HG03575 (cell line): Measurements from ENCODE around the gene ZNF212.

Experiments
- ATAC-seq: cut with Tn5 transposase; IDR thresholded peaks from one replicate; pipeline ENCODE4 v1.9.1; 2021; ENCODE audit not compliant: unreplicated experiment, insufficient number of reproducible peaks, low FRiP score; ENCODE audit errors: extremely low read depth

The ZNF212 gene

DNA sequence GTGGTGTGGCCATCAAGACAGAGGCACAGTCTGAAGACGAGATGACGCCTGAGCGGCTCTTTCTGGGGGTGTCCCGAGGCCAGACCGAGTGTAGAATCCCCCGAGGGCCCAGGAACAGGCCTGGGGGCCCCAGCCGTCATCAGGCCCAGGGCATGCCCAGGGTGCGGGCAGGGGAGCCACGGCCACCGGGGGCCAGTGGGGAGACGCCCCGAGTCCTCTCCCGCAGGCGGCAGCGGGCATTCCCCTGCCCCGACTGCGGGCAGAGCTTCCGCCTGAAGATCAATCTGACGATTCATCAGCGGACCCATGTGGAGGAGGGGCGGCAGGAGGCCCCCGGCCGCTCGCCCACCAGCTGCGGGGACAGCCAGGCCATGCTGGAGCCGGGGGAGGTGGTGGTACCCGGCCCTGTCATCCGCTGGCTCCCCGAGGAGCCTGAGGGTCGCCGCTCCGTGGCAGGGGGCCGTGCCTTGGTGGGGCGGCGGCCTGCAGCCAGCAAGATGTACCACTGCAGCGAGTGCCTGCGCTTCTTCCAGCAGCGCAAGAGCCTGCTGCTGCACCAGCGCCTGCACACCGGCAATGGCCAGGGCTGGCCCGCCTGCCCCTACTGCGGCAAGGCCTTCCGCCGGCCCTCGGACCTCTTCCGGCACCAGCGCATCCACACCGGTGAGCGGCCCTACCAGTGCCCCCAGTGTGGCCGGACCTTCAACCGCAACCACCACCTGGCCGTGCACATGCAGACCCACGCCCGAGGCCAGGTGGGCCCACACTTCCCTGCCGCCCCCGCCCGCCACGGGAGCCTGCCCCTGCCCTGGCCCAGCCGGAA is 42.3 kb downstream of the ZNF212 start:
- no peak for ATAC-seq

DNA sequence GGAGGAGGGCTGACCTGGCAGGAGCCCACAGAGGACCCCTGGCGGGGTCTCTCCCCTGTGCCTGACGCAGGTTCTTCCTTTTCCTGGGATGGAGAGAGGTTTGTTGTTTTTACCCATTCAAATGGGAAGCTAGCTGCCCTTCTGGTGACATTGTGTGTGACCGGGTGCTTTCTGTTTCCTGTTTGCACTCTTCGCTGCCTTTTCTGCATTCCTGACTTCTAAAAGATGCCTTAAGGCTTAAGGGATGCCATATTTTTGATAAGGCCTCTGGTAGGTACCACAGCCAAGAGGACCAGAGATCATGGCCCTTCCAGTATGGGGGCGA is 42.8 kb downstream of the ZNF212 start:
- ATAC-seq: no peak

GRCh38 chr7:149283321-149283720 is 43.9 kb downstream of the ZNF212 start:
- ATAC-seq: no peak

DNA sequence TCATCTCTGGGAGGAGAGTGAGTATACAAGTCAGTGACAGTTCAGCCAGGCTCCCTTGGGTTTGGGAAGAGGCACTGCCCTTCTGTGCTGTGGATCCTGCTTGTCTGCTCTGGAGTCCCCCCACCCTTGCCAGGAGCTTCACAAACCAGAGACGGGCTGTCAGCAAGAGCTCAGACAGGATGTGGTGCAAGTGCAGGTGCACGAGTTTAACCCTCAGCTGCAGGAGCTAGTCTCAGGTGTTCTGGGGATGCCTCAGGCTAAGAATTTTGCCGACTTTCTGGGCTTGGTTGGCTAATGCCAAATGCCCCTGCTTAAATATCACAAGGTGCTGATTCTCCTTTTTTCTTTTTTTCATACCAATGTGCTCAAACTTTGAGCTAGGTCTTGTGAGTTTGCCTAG is 44.9 kb downstream of the ZNF212 start:
- no peak for ATAC-seq

- ATAC-seq: peak; percentile 87
Measured at GRCh38 chr7:149284850-149285585, 45.6 kb downstream of the ZNF212 start.

DNA sequence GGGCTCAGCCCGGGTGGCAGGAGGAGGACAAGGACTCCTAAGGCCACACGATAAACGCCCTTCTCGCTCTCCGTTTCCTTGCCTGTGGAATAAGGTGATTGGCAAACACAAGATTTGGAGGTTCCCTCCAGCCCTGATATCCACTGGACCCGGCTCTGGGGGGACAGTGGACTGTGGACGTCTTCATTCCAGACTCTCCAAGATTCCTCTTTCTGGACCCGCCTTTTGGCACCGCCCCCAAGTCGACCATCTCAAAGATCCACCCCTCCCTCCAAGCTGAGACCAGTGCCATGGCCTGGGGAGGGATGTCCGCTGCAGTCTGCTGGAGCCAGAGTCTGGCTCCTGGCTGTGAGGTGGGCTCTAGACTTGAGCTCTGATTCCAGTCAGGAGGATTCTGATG is 46.2 kb downstream of the ZNF212 start:
- no peak for ATAC-seq

- no peak for ATAC-seq
Measured at GRCh38 chr7:149286811-149287400, 47.5 kb downstream of the ZNF212 start.

- no peak for ATAC-seq
Measured at GRCh38 chr7:149287622-149288021, 48.2 kb downstream of the ZNF212 start.

DNA sequence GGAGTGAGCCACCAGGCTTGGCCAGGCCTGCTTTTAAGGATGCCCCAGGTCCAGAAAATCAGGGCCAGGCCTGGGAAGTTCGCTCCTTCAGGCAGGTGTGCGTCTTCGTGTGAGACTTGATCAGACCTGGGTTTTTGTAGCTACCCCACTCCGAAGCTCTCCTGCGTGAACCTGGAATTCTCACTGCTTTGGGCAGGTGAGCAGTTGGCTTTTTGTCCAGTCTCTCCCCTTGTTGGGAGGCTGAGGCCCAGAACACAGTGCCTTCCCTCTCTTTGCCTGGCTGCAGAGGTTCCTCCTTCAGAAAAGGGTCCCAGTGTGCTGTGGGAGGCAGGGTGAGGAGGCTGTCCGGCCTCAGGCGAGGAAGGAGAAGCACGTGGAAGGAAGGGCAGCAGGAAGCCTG is 49.8 kb downstream of the ZNF212 start:
- ATAC-seq: no peak

DNA sequence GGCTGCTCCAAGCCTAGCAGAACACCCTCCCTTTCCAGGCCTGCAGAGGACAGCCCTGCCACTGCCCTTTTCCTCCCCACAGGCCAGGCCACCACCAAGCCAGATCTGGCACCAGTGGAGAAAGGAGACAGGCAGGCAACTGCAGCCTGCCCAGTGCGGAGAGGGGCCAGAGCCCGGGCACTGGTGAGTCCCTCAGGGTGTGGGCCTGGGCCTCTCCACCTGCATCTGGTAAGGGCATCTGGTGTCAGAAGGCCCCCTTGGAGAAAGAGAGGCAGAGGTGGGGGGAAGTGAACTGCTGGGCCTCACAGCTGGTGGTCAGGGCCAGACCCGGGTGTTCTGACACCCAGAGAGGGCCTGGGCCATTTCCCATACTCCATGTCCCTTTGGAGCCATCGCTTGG is 50.4 kb downstream of the ZNF212 start:
- no peak for ATAC-seq

DNA sequence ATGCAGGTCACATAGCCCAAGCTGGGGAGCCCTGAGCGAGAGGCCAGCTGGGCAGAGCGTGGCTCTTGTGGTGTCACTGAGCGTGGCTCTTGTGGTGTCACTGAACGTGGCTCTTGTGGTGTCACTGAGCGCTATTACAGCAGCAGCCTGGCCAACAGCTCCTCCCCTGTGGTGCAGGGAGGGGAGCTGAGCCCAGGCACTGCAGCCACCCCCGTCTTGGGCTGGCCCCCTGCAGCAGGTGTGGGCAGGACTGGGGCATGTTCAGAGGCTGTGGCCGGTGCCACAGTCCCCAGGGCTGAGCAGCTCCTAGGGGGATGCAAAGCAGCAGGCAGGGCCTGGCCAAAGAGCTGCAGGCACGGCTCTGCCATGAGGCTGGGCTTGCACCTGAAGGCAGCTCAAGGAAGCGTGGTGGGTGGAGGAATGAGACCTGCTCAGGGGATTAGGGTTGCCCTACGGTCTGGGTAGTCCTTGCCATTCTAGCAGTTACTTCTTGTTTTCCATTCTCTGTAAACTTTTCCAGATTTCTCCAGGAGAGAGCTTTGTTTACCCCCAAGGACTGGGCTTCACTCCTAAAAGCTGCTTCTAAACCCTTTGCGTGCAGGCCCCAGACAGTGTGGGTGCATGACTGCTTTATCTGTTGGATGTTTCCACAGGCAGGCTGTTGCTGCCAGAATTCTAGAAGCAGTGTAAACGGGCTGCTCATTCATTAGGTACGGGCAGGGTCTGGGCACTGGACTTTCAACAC is 51.8 kb downstream of the ZNF212 start:
- ATAC-seq: no peak

DNA sequence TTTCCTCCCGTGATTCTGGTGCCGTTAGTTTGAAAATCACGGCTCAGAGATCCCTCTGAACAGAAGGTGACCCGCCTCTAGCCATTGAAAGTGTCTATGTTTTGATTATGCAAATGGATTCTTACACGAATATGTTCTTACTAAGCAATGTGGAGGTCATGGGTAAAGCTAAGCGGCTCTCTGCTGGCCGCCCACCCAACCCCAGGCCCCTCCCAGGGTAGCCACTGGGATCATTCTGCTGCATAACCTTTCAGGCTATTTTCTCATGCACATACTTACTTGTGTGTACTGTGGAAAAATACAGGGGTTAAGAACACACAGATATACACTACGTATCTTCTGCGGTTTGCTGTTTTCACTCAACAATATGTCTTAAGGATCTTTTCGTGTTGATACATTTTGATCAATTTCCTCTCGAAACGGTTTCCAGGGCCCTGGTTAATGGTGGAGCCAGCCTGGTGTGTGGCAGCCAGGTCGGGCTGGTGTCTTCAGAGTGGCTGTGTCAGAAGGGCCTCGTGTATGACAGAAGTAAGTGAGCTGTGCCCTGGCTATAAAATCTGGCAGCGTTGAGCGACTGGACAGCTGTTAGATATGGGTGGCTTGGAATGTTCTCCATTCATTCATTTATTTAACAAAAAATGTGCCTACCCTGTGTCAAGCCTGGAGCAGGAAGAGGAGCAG is 52.5 kb downstream of the ZNF212 start:
- ATAC-seq: no peak

DNA sequence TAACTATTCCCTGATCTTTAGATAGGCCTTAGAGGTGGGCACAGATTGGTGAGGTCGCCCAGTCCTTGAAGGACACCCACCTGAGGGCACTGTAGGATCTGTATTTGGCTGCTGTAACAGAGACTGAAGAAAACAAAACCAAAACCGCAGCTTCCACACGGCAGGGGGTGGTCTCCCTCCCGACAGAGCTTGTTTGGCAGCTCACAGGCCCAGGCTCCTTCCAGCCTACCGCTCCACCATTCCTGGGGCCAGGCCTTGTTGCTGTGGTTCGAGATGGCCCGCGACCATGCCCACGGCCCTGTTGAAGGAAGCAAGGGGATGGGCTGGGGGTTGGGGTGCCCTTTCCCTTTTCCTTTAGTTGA is 53.0 kb downstream of the ZNF212 start:
- ATAC-seq: no peak

DNA sequence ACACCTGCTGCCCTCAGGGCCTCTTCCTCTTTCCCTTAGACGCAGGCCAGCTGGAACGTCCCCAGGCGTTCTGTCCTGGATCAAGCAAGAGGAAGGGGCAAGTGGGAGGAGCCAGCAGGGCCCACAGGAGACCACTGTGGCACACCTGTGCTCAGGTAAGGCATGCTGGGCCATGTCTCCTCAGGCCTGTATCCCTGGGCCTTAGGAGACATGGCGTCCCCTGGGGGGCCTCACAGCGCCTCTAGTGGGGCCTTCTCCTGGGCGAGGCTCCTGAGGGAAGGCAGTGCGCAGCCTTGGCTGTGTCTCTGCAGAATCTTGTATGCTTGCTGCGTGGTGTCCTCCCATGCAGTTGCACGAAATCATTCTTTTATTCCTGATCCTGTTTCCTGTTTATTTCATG is 53.9 kb downstream of the ZNF212 start:
- ATAC-seq: no peak

DNA sequence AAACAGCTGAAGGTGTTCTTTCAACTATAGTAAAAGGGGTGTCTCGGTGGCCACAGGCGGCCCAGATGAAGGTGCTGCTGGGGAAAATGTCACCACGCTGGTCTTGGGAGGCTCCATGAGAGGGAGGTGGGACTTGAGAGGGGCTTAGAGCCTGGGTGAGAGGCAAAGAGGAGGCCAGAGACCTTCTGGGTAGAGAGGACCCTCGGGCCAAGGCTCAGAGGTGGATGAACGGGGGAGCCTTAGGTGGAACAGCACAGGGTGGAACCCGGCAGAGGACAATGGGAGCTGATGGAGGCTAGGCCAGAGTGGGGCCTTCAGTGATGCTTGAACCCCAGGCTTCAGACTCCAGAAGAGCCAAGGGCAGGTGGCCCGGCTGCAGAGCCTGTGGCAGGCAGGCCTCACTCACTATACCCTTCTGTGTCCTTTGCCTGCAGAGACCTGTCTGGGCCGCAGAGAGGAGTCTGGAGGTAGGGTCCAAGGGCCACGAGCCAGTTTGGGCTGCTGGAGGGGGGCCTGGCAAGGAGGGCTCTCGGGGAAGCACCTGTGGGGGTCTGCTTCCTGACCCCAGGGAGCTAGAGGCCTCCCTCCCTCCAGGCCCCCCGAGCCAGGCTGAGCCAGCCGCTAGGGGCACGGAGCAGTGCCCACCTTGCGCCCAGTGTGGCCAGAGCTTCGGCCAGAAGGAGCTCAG is 54.6 kb downstream of the ZNF212 start:
- ATAC-seq: no peak

GRCh38 chr7:149294634-149295480 is 55.4 kb downstream of the ZNF212 start:
- ATAC-seq: no peak

- no peak for ATAC-seq
Measured at GRCh38 chr7:149295481-149295850, 56.0 kb downstream of the ZNF212 start.

DNA sequence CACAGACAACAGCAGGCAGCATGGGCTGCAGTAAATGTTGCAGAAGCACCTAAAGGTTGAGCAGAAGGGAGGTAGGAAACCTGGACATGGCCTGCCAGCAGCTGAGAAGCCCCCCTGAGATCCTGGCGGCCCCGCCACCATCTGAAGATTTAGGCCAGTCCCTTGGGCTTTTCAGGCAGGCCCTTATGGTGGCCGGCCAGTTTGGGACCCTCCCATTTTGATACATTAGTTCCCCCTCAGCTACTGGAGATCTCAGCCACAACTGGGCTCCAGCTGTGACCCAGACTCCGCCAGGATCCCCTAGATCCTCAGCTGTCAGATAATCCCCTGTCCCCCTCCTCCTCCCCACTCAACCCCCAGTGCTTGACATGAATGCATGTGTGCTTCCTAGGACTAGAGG is 56.9 kb downstream of the ZNF212 start:
- no peak for ATAC-seq
